K562 (cell line): ENCODE data around the gene HSF2.

Source experiments
- CCAR2 ChIP-seq: fragments of 200-400 bp; formaldehyde crosslinking; IDR thresholded peaks from 2 replicates; pipeline ENCODE4 v1.6.1; 2017; ENCODE audit warnings: mild to moderate bottlenecking, low read depth, low read length
- FOS ChIP-seq: IDR thresholded peaks from 3 replicates; pipeline ENCODE4 v1.6.1; 2011; ENCODE audit not compliant: insufficient read length; ENCODE audit errors: extremely low read depth
- KDM5B ChIP-seq: fragments of 200-600 bp; sonication (generic); IDR thresholded peaks from 2 replicates; pipeline ENCODE4 v1.6.1; 2012; ENCODE audit warnings: low read depth, mild to moderate bottlenecking, moderate library complexity, low read length, control low read depth, inconsistent platforms; ENCODE audit not compliant: insufficient replicate concordance
- RBM22 ChIP-seq: fragments of 200-400 bp; formaldehyde crosslinking; IDR thresholded peaks from 2 replicates; pipeline ENCODE4 v1.6.1; 2018; ENCODE audit warnings: low read length, low read depth; ENCODE audit not compliant: poor library complexity, severe bottlenecking
- SOX6 ChIP-seq: fragments of 450-650 bp; IDR thresholded peaks from 2 replicates; pipeline ENCODE4 v1.6.1; 2014; ENCODE audit warnings: mild to moderate bottlenecking
- TBL1XR1 ChIP-seq, 2 experiments: IDR thresholded peaks; 2 replicates each; pipeline ENCODE4 v1.6.1; 2012; ENCODE audit warnings: improper control_type of control experiment in 2 of 2, low read length in 2 of 2, mild to moderate bottlenecking in 1 of 2
- TCF3 ChIP-seq: sonication (generic); formaldehyde crosslinking; IDR thresholded peaks from 2 replicates; pipeline ENCODE4 v1.4.0; 2020; ENCODE audit warnings: mild to moderate bottlenecking, missing genetic modification reagents

DNA sequence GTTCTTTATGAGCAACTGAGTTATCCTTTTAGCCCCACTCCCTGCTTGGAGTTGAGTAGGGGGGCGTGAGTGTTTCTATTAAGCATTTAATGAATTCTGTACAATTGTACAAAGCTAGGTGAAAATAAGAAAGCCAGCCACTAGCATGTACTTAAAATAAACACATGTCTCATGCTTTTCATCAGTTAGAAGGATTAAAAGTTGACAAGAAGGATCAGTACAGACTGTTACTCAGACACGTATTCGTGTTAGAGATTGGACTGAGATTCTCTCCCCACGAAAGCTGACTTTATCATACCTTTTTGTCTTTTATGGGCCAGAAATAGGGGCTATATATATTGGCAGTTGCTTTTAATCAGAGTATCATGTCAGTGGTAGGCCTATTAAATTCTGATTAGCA is 1.7 kb downstream of the HSF2 start:
- TF ChIP-seq FOS = no peak
- TF ChIP-seq TCF3 (CRISPR knock-in tag) = no peak
- no peak for TF ChIP-seq SOX6
- TF ChIP-seq CCAR2 = no peak
- TF ChIP-seq TBL1XR1 (IDR thresholded peaks at IDR 0.05; ENCODE audit: low read length in 2 of 2) = no peak
- no peak for TF ChIP-seq RBM22
- no peak for TF ChIP-seq KDM5B
